ENCODE data around the gene TCERG1. TPM values are rescaled to one million over a fixed set of nuclear protein-coding genes. Genes with fewer than 3 reads are reported as not detected.

The TCERG1 gene
- total and polyA plus RNA-seq, 2 experiments from 2014 or later = 23.6 to 37.0 TPM

DNA sequence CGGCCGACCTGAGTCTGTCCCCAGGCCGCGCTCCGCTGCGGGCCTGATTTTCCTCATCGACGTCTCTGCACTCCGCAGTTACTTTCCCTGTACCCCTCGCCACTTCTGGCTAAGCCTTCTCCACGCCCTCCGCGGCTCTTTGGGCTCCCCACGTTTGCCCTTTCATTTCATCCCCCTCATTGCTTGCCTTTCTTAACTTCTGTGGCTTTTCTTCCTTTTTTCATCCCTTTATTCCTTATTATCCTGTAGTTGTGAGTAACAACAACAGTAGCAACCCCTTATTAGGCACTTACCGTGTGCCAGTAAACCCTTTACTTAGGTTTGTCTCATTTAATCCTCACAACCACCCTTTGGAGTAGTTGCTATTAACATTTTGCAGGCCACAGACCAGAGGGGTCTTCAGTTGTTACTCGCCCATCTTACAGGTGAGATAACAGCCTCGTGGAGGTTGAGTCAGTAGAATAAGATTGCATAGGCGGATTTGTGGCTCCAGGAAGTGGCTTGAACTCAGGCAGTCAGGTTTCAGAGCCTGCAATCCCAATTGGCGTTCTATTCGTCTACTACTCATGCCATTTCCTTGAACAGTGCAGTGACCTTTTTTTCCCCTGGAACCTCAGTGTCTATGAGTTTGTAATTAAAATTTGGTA is 724 bp downstream of the TCERG1 start:
- 0 to 1% methylated on average over 20 of the region's 20 CpGs for WGBS, 2 experiments (ENCODE audit: low coverage in 1 of 2, low lambda C conversion rate in 2 of 2, missing lambda C conversion rate in 2 of 2)
- Histone ChIP-seq H2AFZ (peak overlapping the region; percentile 77), H3F3A (ENCODE audit: insufficient read depth) (peaks cover 9% of the 10 kb centered on the region; the same call in 1 of the 2 replicates), H3K27me3 (replicated peaks; ENCODE audit: insufficient read depth) (no peaks in the 10 kb centered on the region), H3K9me2 (ENCODE audit: insufficient read depth) (no peaks in the 10 kb centered on the region), H3K27ac (peak overlapping the region; percentile 92), H3K36me3 (ENCODE audit: low read depth) (no peaks in the 10 kb centered on the region), H3K79me2 (ENCODE audit: insufficient read depth) (peaks cover 57% of the 10 kb centered on the region), H3K4me3 (peak overlapping the region; percentile 100), H3K9ac (peak overlapping the region; percentile 99), H4K20me1 (ENCODE audit: insufficient read depth) (peaks cover 10% of the 10 kb centered on the region), H3K4me2 (ENCODE audit: unreplicated experiment) (peak overlapping the region; percentile 99), H3K9me3 (ENCODE audit: low read depth) (no peaks in the 10 kb centered on the region), H3K4me1 (ENCODE audit: insufficient read depth) (peaks cover 21% of the 10 kb centered on the region)
- TF ChIP-seq EZH2phosphoT487 (IDR thresholded peaks at IDR 0.05; ENCODE audit: insufficient read depth, low read depth) (no peak), EZH2 (IDR thresholded peaks at IDR 0.05; ENCODE audit: insufficient read depth, poor library complexity, severe bottlenecking) (no peak)
- peak; percentile 70 for DNase-seq
- in situ Hi-C loops (cut with MboI) = no loop called here

- Histone ChIP-seq H3K27ac (peak overlapping the region; percentile 92; the same call in 1 of the 2 replicates), H3K4me2 (ENCODE audit: unreplicated experiment) (peak overlapping the region; percentile 99), H3K9ac (peak overlapping the region; percentile 99), H3K79me2 (ENCODE audit: insufficient read depth) (peaks cover 68% of the 10 kb centered on the region), H3K4me1 (ENCODE audit: insufficient read depth) (peaks cover 21% of the 10 kb centered on the region), H4K20me1 (ENCODE audit: insufficient read depth) (peaks cover 10% of the 10 kb centered on the region), H3K36me3 (ENCODE audit: low read depth) (no peaks in the 10 kb centered on the region), H2AFZ (no peak overlapping the region), H3K4me3 (peak overlapping the region; percentile 100), H3K9me2 (ENCODE audit: insufficient read depth) (no peaks in the 10 kb centered on the region), H3K27me3 (replicated peaks; ENCODE audit: insufficient read depth) (no peaks in the 10 kb centered on the region), H3K9me3 (ENCODE audit: low read depth) (no peaks in the 10 kb centered on the region), H3F3A (ENCODE audit: insufficient read depth) (peaks cover 9% of the 10 kb centered on the region; the same call in 1 of the 2 replicates)
- in situ Hi-C loops (cut with MboI) = no loop called here
- DNase-seq = peak; percentile 41
- WGBS, 2 experiments (ENCODE audit: low coverage in 1 of 2, low lambda C conversion rate in 2 of 2, missing lambda C conversion rate in 2 of 2) = 56 to 68% methylated on average over 6 of the region's 6 CpGs
- no peak for TF ChIP-seq EZH2 (IDR thresholded peaks at IDR 0.05; ENCODE audit: insufficient read depth, poor library complexity, severe bottlenecking)
- no peak for TF ChIP-seq EZH2phosphoT487 (IDR thresholded peaks at IDR 0.05; ENCODE audit: insufficient read depth, low read depth)
These were observed 1.8 kb downstream of the TCERG1 start for GRCh38 chr5:146448783-146449519.

- no peak overlapping the region for H2AFZ ChIP-seq
- no peak for DNase-seq
- TF ChIP-seq EZH2phosphoT487 (IDR thresholded peaks at IDR 0.05; ENCODE audit: insufficient read depth, low read depth) = no peak
- TF ChIP-seq EZH2 (IDR thresholded peaks at IDR 0.05; ENCODE audit: insufficient read depth, poor library complexity, severe bottlenecking) = no peak
- H3K9ac ChIP-seq = no peak overlapping the region
- peaks cover 9% of the 10 kb centered on the region; the same call in 1 of the 2 replicates for H3F3A ChIP-seq (ENCODE audit: insufficient read depth)
- in situ Hi-C loops (cut with MboI) = no loop called here
- no peaks in the 10 kb centered on the region for H3K9me2 ChIP-seq (ENCODE audit: insufficient read depth)
- no peak overlapping the region for H3K27ac ChIP-seq
- peaks cover under 1% of the 10 kb centered on the region; the same call in 1 of the 2 replicates for H3K36me3 ChIP-seq (ENCODE audit: low read depth)
- 75 to 85% methylated on average over 3 of the region's 3 CpGs for WGBS, 2 experiments (ENCODE audit: low coverage in 1 of 2, low lambda C conversion rate in 2 of 2, missing lambda C conversion rate in 2 of 2)
- H3K4me1 ChIP-seq (ENCODE audit: insufficient read depth) = peaks cover 21% of the 10 kb centered on the region
- H3K9me3 ChIP-seq (ENCODE audit: low read depth) = no peaks in the 10 kb centered on the region
- peaks cover 17% of the 10 kb centered on the region for H4K20me1 ChIP-seq (ENCODE audit: insufficient read depth)
- H3K27me3 ChIP-seq (replicated peaks; ENCODE audit: insufficient read depth) = no peaks in the 10 kb centered on the region
- no peak overlapping the region for H3K4me3 ChIP-seq
- H3K4me2 ChIP-seq (ENCODE audit: unreplicated experiment) = peak overlapping the region; percentile 99
- peaks cover 78% of the 10 kb centered on the region for H3K79me2 ChIP-seq (ENCODE audit: insufficient read depth)
These were observed 2.9 kb downstream of the TCERG1 start for GRCh38 chr5:146450002-146450401.

DNA sequence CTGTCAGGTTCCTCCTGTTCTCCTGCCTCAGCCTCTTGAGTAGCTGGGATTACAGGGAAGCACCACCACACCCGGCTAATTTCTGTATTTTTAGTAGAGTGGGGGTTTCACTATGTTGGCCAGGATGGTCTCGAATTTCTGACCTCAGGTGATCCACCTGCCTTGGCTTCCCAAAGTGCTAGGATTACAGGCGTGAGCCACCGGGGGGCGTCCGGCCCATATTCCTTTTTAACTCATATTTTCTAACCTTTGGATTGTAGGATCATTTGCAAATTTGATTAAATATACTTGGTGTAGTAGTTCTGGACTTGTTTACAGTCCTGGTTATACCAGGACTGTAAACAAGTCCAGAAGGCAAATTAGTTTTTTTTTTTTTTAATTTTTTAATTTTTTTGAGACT is 4.3 kb downstream of the TCERG1 start:
- no peak overlapping the region for H2AFZ ChIP-seq
- no peak for DNase-seq
- H3K36me3 ChIP-seq (ENCODE audit: low read depth) = peaks cover 14% of the 10 kb centered on the region; the same call in 1 of the 2 replicates
- H3K4me3 ChIP-seq = no peak overlapping the region
- no peaks in the 10 kb centered on the region for H3K9me3 ChIP-seq (ENCODE audit: low read depth)
- peaks cover 21% of the 10 kb centered on the region for H3K4me1 ChIP-seq (ENCODE audit: insufficient read depth)
- H3K9ac ChIP-seq = no peak overlapping the region
- H3F3A ChIP-seq (ENCODE audit: insufficient read depth) = peaks cover 9% of the 10 kb centered on the region; the same call in 1 of the 2 replicates
- 89 to 90% methylated on average over 6 of the region's 6 CpGs for WGBS, 2 experiments (ENCODE audit: low coverage in 1 of 2, low lambda C conversion rate in 2 of 2, missing lambda C conversion rate in 2 of 2)
- in situ Hi-C loops (cut with MboI) = no loop called here
- TF ChIP-seq EZH2 (IDR thresholded peaks at IDR 0.05; ENCODE audit: insufficient read depth, poor library complexity, severe bottlenecking) (no peak), EZH2phosphoT487 (IDR thresholded peaks at IDR 0.05; ENCODE audit: insufficient read depth, low read depth) (no peak)
- no peaks in the 10 kb centered on the region for H3K27me3 ChIP-seq (replicated peaks; ENCODE audit: insufficient read depth)
- no peaks in the 10 kb centered on the region for H3K9me2 ChIP-seq (ENCODE audit: insufficient read depth)
- H3K4me2 ChIP-seq (ENCODE audit: unreplicated experiment) = no peak overlapping the region
- H4K20me1 ChIP-seq (ENCODE audit: insufficient read depth) = peaks cover 22% of the 10 kb centered on the region
- H3K27ac ChIP-seq = no peak overlapping the region
- H3K79me2 ChIP-seq (ENCODE audit: insufficient read depth) = peaks cover 92% of the 10 kb centered on the region
